Stomach smooth muscle (tissue), 2 donors: ENCODE measurements around the gene LAT.

Experiments
- H3K27ac ChIP-seq: one replicate; pipeline ENCODE4 v1.7.0; 2013; ENCODE audit warnings: mild to moderate bottlenecking, low read length, inconsistent platforms
- H3K27me3 ChIP-seq, 2 donors: one replicate each; pipeline ENCODE4 v1.7.0; 2013; ENCODE audit warnings: low read length in 2 of 2; ENCODE audit not compliant: insufficient read depth in 2 of 2, control insufficient read depth in 1 of 2
- H3K36me3 ChIP-seq, 2 donors: one replicate each; pipeline ENCODE4 v1.7.0; 2013; ENCODE audit warnings: low read length in 2 of 2; ENCODE audit not compliant: control insufficient read depth in 2 of 2, insufficient read depth in 2 of 2
- H3K4me1 ChIP-seq: one replicate; pipeline ENCODE4 v1.7.0; 2013; ENCODE audit warnings: low read length; ENCODE audit not compliant: control insufficient read depth, insufficient read depth
- H3K4me3 ChIP-seq, 2 donors: one replicate each; pipeline ENCODE4 v1.7.0; 2013; ENCODE audit warnings: low read length in 2 of 2
- H3K9ac ChIP-seq, 2 donors: one replicate each; pipeline ENCODE4 v1.7.0; 2013; ENCODE audit warnings: low read length in 2 of 2, mild to moderate bottlenecking in 1 of 2
- H3K9me3 ChIP-seq, 2 donors: one replicate each; pipeline ENCODE4 v1.7.0; 2013; ENCODE audit warnings: low read length in 2 of 2; ENCODE audit not compliant: control insufficient read depth in 2 of 2
- donor health status: healthy.
- donor health status: Pancreatic carcinoma.

LAT gene

GRCh38 chr16:29007730-29008593 lies 23.1 kb downstream of the LAT start:
- H3K9ac ChIP-seq: no peak overlapping the region
- H3K9me3 ChIP-seq: no peaks in the 10 kb centered on the region
- no peaks in the 10 kb centered on the region for H3K36me3 ChIP-seq
- H3K27me3 ChIP-seq: peaks cover 0 to 3% of the 10 kb centered on the region in 2 donors
- H3K27ac ChIP-seq: no peak overlapping the region
- H3K4me3 ChIP-seq: no peak overlapping the region
- no peaks in the 10 kb centered on the region for H3K4me1 ChIP-seq

- H3K9ac ChIP-seq: no peak overlapping the region
- H3K4me1 ChIP-seq: no peaks in the 10 kb centered on the region
- H3K36me3 ChIP-seq: no peaks in the 10 kb centered on the region
- no peaks in the 10 kb centered on the region for H3K9me3 ChIP-seq
- H3K4me3 ChIP-seq: no peak overlapping the region
- peaks cover 0 to 3% of the 10 kb centered on the region in 2 donors for H3K27me3 ChIP-seq
- no peak overlapping the region for H3K27ac ChIP-seq
Measured at GRCh38 chr16:29009050-29009837, 24.4 kb downstream of the LAT start.

GRCh38 chr16:29009838-29010166 lies 24.9 kb downstream of the LAT start:
- Histone ChIP-seq H3K27ac (no peak overlapping the region), H3K27me3 (peaks cover 0 to 3% of the 10 kb centered on the region in 2 donors), H3K4me1 (no peaks in the 10 kb centered on the region), H3K9ac (no peak overlapping the region), H3K36me3 (no peaks in the 10 kb centered on the region), H3K9me3 (no peaks in the 10 kb centered on the region), H3K4me3 (no peak overlapping the region)

GRCh38 chr16:29011112-29011511 lies 26.3 kb downstream of the LAT start:
- no peaks in the 10 kb centered on the region for H3K4me1 ChIP-seq
- no peaks in the 10 kb centered on the region for H3K9me3 ChIP-seq
- H3K27ac ChIP-seq: no peak overlapping the region
- no peak overlapping the region for H3K4me3 ChIP-seq
- no peaks in the 10 kb centered on the region for H3K36me3 ChIP-seq
- H3K9ac ChIP-seq: no peak overlapping the region
- peaks cover 0 to 3% of the 10 kb centered on the region in 2 donors for H3K27me3 ChIP-seq

- Histone ChIP-seq H3K9me3 (no peaks in the 10 kb centered on the region), H3K4me1 (no peaks in the 10 kb centered on the region), H3K27me3 (peaks cover 0 to 3% of the 10 kb centered on the region in 2 donors)
Measured at GRCh38 chr16:29011851-29012250, 27.0 kb downstream of the LAT start.

GRCh38 chr16:29012913-29013553 lies 28.2 kb downstream of the LAT start:
- peaks cover 0 to 2% of the 10 kb centered on the region in 2 donors for H3K27me3 ChIP-seq
- H3K4me3 ChIP-seq: no peak overlapping the region
- no peaks in the 10 kb centered on the region for H3K4me1 ChIP-seq
- no peak overlapping the region for H3K9ac ChIP-seq
- H3K36me3 ChIP-seq: no peaks in the 10 kb centered on the region
- no peak overlapping the region for H3K27ac ChIP-seq
- H3K9me3 ChIP-seq: no peaks in the 10 kb centered on the region

More at GRCh38 chr16:29011851-29012250, 27.0 kb downstream of the LAT start:
- H3K27ac ChIP-seq: no peak overlapping the region
- H3K4me3 ChIP-seq: no peak overlapping the region
- no peaks in the 10 kb centered on the region for H3K36me3 ChIP-seq
- no peak overlapping the region for H3K9ac ChIP-seq

- H3K36me3 ChIP-seq: no peaks in the 10 kb centered on the region
- no peak overlapping the region for H3K9ac ChIP-seq
- H3K9me3 ChIP-seq: no peaks in the 10 kb centered on the region
- H3K27ac ChIP-seq: no peak overlapping the region
- no peaks in the 10 kb centered on the region for H3K4me1 ChIP-seq
- H3K27me3 ChIP-seq: no peaks in the 10 kb centered on the region
- no peak overlapping the region for H3K4me3 ChIP-seq
Measured at GRCh38 chr16:29014561-29015069, 29.8 kb downstream of the LAT start.

- H3K4me3 ChIP-seq: no peak overlapping the region
- H3K9me3 ChIP-seq: no peaks in the 10 kb centered on the region
- no peaks in the 10 kb centered on the region for H3K4me1 ChIP-seq
- no peak overlapping the region for H3K27ac ChIP-seq
- no peaks in the 10 kb centered on the region for H3K27me3 ChIP-seq
- no peak overlapping the region for H3K9ac ChIP-seq
- no peaks in the 10 kb centered on the region for H3K36me3 ChIP-seq
Measured at GRCh38 chr16:29022196-29022595, 37.3 kb downstream of the LAT start.

GRCh38 chr16:29023279-29024277 lies 38.7 kb downstream of the LAT start:
- no peaks in the 10 kb centered on the region for H3K36me3 ChIP-seq
- H3K4me3 ChIP-seq: no peak overlapping the region
- H3K9ac ChIP-seq: no peak overlapping the region
- no peak overlapping the region for H3K27ac ChIP-seq
- H3K4me1 ChIP-seq: no peaks in the 10 kb centered on the region
- H3K27me3 ChIP-seq: no peaks in the 10 kb centered on the region
- H3K9me3 ChIP-seq: no peaks in the 10 kb centered on the region

- no peaks in the 10 kb centered on the region for H3K36me3 ChIP-seq
- no peaks in the 10 kb centered on the region for H3K9me3 ChIP-seq
- H3K27me3 ChIP-seq: peaks cover 0 to 3% of the 10 kb centered on the region in 2 donors
- no peak overlapping the region for H3K27ac ChIP-seq
- H3K4me1 ChIP-seq: no peaks in the 10 kb centered on the region
- no peak overlapping the region for H3K9ac ChIP-seq
- no peak overlapping the region for H3K4me3 ChIP-seq
Measured at GRCh38 chr16:29024278-29024677, 39.4 kb downstream of the LAT start.
